ENCODE results near the gene PTPRN2. TPM values are rescaled to one million over a fixed set of nuclear protein-coding genes. Genes with fewer than 3 reads are reported as not detected.

PTPRN2 gene
- total RNA-seq, 1 experiment from 2014 or later = not detected

- Histone ChIP-seq H3K27ac (no peak overlapping the region), H2AFZ (no peak overlapping the region), H3K36me3 (ENCODE audit: low read depth) (no peaks in the 10 kb centered on the region), H3K4me3 (no peak overlapping the region), H3K9me2 (ENCODE audit: insufficient read depth) (no peaks in the 10 kb centered on the region), H3K9me3 (ENCODE audit: insufficient read depth, low read depth) (no peaks in the 10 kb centered on the region), H3K4me1 (replicated peaks; ENCODE audit: insufficient read depth) (no peaks in the 10 kb centered on the region), H3K4me2 (no peak overlapping the region), H3K27me3 (ENCODE audit: insufficient read depth, low read depth) (peaks cover 96% of the 10 kb centered on the region), H3K79me2 (ENCODE audit: low read depth) (no peaks in the 10 kb centered on the region), H3F3A (ENCODE audit: insufficient read depth, low read depth) (no peaks in the 10 kb centered on the region), H4K20me1 (ENCODE audit: insufficient read depth) (peaks cover 10% of the 10 kb centered on the region; the same call in 1 of the 2 replicates)
- BruUV-seq (replicated peaks) = no TSS peak
- DNase-seq = no peak
- intact Hi-C loops (cut with micrococcal nuclease; ENCODE audit: unreplicated experiment) = no loop called here
- CTCF ChIA-PET = no interaction called here
- POLR2A ChIA-PET (ENCODE audit: unreplicated experiment) = no interaction called here
- TF ChIP-seq CTCF (conservative IDR thresholded peaks at IDR 0.05) (no peak), EZH2 (IDR thresholded peaks at IDR 0.05; ENCODE audit: low read depth) (no peak)
Measured at GRCh38 chr7:157784979-157785441, 802.6 kb downstream of the PTPRN2 start.

- no peaks in the 10 kb centered on the region for H3F3A ChIP-seq (ENCODE audit: insufficient read depth, low read depth)
- no peaks in the 10 kb centered on the region for H3K4me1 ChIP-seq (replicated peaks; ENCODE audit: insufficient read depth)
- TF ChIP-seq CTCF (conservative IDR thresholded peaks at IDR 0.05) (no peak), EZH2 (IDR thresholded peaks at IDR 0.05; ENCODE audit: low read depth) (no peak)
- intact Hi-C loops (cut with micrococcal nuclease; ENCODE audit: unreplicated experiment) = no loop called here
- CTCF ChIA-PET = no interaction called here
- no peaks in the 10 kb centered on the region for H3K79me2 ChIP-seq (ENCODE audit: low read depth)
- H3K4me2 ChIP-seq = no peak overlapping the region
- POLR2A ChIA-PET (ENCODE audit: unreplicated experiment) = no interaction called here
- H3K4me3 ChIP-seq = no peak overlapping the region
- BruUV-seq (replicated peaks) = no TSS peak
- H3K9me2 ChIP-seq (ENCODE audit: insufficient read depth) = no peaks in the 10 kb centered on the region
- H3K36me3 ChIP-seq (ENCODE audit: low read depth) = no peaks in the 10 kb centered on the region
- peaks cover 97% of the 10 kb centered on the region for H3K27me3 ChIP-seq (ENCODE audit: insufficient read depth, low read depth)
- H4K20me1 ChIP-seq (ENCODE audit: insufficient read depth) = peaks cover 10% of the 10 kb centered on the region; the same call in 1 of the 2 replicates
- no peaks in the 10 kb centered on the region for H3K9me3 ChIP-seq (ENCODE audit: insufficient read depth, low read depth)
- H3K27ac ChIP-seq = no peak overlapping the region
- no peak for DNase-seq
- no peak overlapping the region for H2AFZ ChIP-seq
Measured at GRCh38 chr7:157784041-157784835, 803.4 kb downstream of the PTPRN2 start.

DNA sequence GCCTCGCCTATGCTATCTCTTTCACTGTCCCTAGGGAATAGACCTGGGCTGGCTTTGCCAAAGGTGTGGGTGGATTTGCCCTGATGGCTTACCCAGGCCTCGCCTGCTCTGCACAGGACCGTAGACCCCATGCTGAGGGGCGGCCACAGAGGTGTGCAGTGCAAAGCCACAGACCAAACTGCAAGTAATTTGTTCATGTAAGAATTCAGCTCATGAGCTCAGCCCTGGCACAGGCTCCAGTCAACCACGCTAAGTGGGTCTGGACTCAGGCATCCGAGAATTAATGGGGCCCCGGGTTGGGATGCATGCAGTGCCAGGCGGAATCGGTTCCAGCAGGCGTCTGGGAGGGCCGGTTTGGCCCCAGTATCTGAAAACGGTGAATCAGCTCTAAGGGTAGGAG, 805.6 kb downstream of the PTPRN2 start:
- intact Hi-C loops (cut with micrococcal nuclease; ENCODE audit: unreplicated experiment) = no loop called here

More for the DNA sequence above, 805.6 kb downstream of the PTPRN2 start:
- Histone ChIP-seq H3K27ac (no peak overlapping the region), H3K36me3 (ENCODE audit: low read depth) (no peaks in the 10 kb centered on the region), H4K20me1 (ENCODE audit: insufficient read depth) (peaks cover 10% of the 10 kb centered on the region; the same call in 1 of the 2 replicates), H3K4me1 (replicated peaks; ENCODE audit: insufficient read depth) (no peaks in the 10 kb centered on the region), H3K9me2 (ENCODE audit: insufficient read depth) (no peaks in the 10 kb centered on the region), H3K4me3 (no peak overlapping the region), H3K4me2 (no peak overlapping the region), H3K79me2 (ENCODE audit: low read depth) (no peaks in the 10 kb centered on the region), H3K27me3 (ENCODE audit: insufficient read depth, low read depth) (peaks cover 97% of the 10 kb centered on the region), H2AFZ (no peak overlapping the region), H3F3A (ENCODE audit: insufficient read depth, low read depth) (no peaks in the 10 kb centered on the region), H3K9me3 (ENCODE audit: insufficient read depth, low read depth) (no peaks in the 10 kb centered on the region)
- ChIA-PET POLR2A (ENCODE audit: unreplicated experiment) (no interaction called here), CTCF (no interaction called here)
- no TSS peak for BruUV-seq (replicated peaks)
- TF ChIP-seq EZH2 (IDR thresholded peaks at IDR 0.05; ENCODE audit: low read depth) (no peak), CTCF (conservative IDR thresholded peaks at IDR 0.05) (no peak)
- DNase-seq = no peak

All from PC-9 (cell line).